Measurements from ENCODE around the gene SLC9A6.

SLC9A6 gene

GRCh38 chrX:136025091-136025490 lies 39.9 kb downstream of the SLC9A6 start:
- no peak overlapping the region for H3K4me3 ChIP-seq
- TF ChIP-seq CTCF (IDR thresholded peaks at IDR 0.05) = no peak
- no peak overlapping the region for H3K27ac ChIP-seq
- DNase-seq (ENCODE audit: low spot score) = no peak

GRCh38 chrX:136028383-136028984 lies 43.2 kb downstream of the SLC9A6 start:
- Histone ChIP-seq H3K4me3 (no peak overlapping the region), H3K27ac (peak overlapping the region; percentile 76 to 90)
- no peak for DNase-seq (ENCODE audit: low spot score)
- TF ChIP-seq CTCF (IDR thresholded peaks at IDR 0.05) = peak; percentile 20

GRCh38 chrX:136029766-136030165 lies 44.5 kb downstream of the SLC9A6 start:
- TF ChIP-seq CTCF (IDR thresholded peaks at IDR 0.05) = no peak
- DNase-seq (ENCODE audit: low spot score) = no peak
- peak overlapping the region; percentile 76 to 90 for H3K27ac ChIP-seq
- H3K4me3 ChIP-seq = no peak overlapping the region

GRCh38 chrX:136030303-136031191 lies 45.3 kb downstream of the SLC9A6 start:
- Histone ChIP-seq H3K4me3 (no peak overlapping the region), H3K27ac (peak overlapping the region; percentile 76 to 90)
- no peak for TF ChIP-seq CTCF (IDR thresholded peaks at IDR 0.05)
- peak; percentile 89 for DNase-seq (ENCODE audit: low spot score)

- Histone ChIP-seq H3K4me3 (no peak overlapping the region), H3K27ac (peak overlapping the region; percentile 76 to 90)
- TF ChIP-seq CTCF (IDR thresholded peaks at IDR 0.05) = no peak
- DNase-seq (ENCODE audit: low spot score) = no peak
Observed at GRCh38 chrX:136031626-136032025, 46.4 kb downstream of the SLC9A6 start.

- Histone ChIP-seq H3K4me3 (no peak overlapping the region), H3K27ac (peak overlapping the region; percentile 76 to 90)
- DNase-seq (ENCODE audit: low spot score) = no peak
- TF ChIP-seq CTCF (IDR thresholded peaks at IDR 0.05) = no peak
Observed at GRCh38 chrX:136032370-136032769, 47.1 kb downstream of the SLC9A6 start.
